ENCODE measurements around the gene VPS37B.

GRCh38 chr12:122889761-122890520 is 6.0 kb downstream of the VPS37B start:
- no peak for TF ChIP-seq CTCF (IDR thresholded peaks at IDR 0.05; ENCODE audit: low read length)
- no peak for TF ChIP-seq EZH2 (optimal IDR thresholded peaks at IDR 0.05; ENCODE audit: low read depth, low read length)
